ENCODE measurements around the gene TNS3. TPM values are rescaled to one million over a fixed set of nuclear protein-coding genes. Genes with fewer than 3 reads are reported as not detected.
A peak's percentile ranks its signal among the peaks of the same experiment; 100 is the strongest.

The TNS3 gene
- total RNA-seq, 2 donors from 2014 or later, result 0.50 TPM; not detected in 1

GRCh38 chr7:47414342-47415317, 167.3 kb downstream of the TNS3 start:
- Mint-ChIP-seq H3K27ac (no peak overlapping the region), H3K4me1 (ENCODE audit: low read depth in 2 of 2) (no peaks in the 10 kb centered on the region), H3K4me3 (no peak overlapping the region), H3K27me3 (no peaks in the 10 kb centered on the region), H3K9me3 (no peaks in the 10 kb centered on the region), H3K36me3 (no peaks in the 10 kb centered on the region)
- peak; percentile 13 to 21 for ATAC-seq
- DNase-seq (ENCODE audit: low spot score), result no peak

DNA sequence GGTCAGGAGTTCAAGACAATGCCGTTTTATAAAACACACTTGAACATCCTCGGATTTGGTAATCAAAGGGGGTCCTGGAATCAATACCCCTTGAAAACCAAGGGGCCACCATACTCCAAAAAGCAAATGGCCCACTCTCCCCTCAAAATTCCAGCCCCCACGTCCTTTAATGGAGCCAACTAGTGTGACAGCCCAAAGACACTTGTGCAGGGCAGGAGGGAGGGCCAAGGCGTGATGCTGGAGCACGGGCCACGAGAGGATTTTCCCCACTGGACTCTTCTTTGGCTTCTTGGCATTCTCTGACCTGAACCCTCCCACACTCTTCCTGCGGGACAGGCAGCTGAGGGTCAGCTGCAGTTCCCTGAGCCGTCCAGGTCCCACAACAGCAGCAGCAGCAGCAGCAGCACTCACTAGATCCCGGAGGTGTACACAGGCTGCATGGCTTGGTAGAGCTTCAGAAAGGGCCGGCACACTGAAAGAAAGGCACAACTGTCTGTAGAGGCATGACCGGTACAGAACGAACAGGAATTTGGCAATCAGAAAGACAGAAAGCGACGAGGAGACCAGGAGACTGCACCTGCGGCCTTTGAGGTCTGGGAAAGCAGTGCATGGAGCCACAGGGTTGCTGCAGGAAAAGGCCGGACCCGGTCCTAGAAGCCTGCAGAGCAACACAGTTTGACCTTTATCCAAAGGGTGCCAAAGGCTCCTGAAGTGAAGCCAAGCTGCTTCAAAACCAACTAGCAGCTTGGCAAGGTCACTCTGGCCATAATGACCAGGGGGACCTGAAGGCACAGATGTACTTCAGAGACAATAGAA, 168.2 kb downstream of the TNS3 start:
- no peaks in the 10 kb centered on the region for H3K27me3 Mint-ChIP-seq
- no peak for ATAC-seq
- no peaks in the 10 kb centered on the region for H3K36me3 Mint-ChIP-seq
- no peaks in the 10 kb centered on the region for H3K4me1 Mint-ChIP-seq (ENCODE audit: low read depth in 2 of 2)
- no peaks in the 10 kb centered on the region for H3K9me3 Mint-ChIP-seq
- H3K27ac Mint-ChIP-seq, result no peak overlapping the region
- no peak for DNase-seq (ENCODE audit: low spot score)
- no peak overlapping the region for H3K4me3 Mint-ChIP-seq

DNA sequence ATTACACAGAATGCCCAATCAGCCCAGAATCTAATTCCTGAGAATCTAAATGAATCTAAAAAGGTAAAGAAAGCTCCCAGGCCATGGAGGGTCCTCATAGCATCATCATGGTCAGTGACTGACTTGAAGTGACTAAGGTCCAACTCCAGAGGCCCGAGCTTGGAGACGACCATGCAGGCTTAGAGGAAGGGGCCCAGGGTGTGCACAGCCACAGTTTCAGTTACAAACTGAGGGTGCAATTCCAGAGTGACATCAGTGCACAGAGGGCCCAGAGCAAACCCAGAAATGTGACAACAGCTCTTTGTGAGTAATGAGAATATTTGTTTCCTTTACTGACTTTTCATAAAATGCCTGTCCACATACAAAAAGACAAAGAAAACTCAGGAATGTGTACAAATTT, 170.0 kb downstream of the TNS3 start:
- H3K4me1 Mint-ChIP-seq (ENCODE audit: low read depth in 2 of 2), result no peaks in the 10 kb centered on the region
- no peak overlapping the region for H3K4me3 Mint-ChIP-seq
- no peak for DNase-seq (ENCODE audit: low spot score)
- H3K9me3 Mint-ChIP-seq, result no peaks in the 10 kb centered on the region
- ATAC-seq, result no peak
- no peaks in the 10 kb centered on the region for H3K36me3 Mint-ChIP-seq
- no peak overlapping the region for H3K27ac Mint-ChIP-seq
- no peaks in the 10 kb centered on the region for H3K27me3 Mint-ChIP-seq

GRCh38 chr7:47411281-47411869, 170.5 kb downstream of the TNS3 start:
- no peaks in the 10 kb centered on the region for H3K4me1 Mint-ChIP-seq (ENCODE audit: low read depth in 2 of 2)
- no peak overlapping the region for H3K4me3 Mint-ChIP-seq
- no peaks in the 10 kb centered on the region for H3K36me3 Mint-ChIP-seq
- H3K27me3 Mint-ChIP-seq, result no peaks in the 10 kb centered on the region
- DNase-seq (ENCODE audit: low spot score), result no peak
- H3K27ac Mint-ChIP-seq, result no peak overlapping the region
- ATAC-seq, result no peak
- H3K9me3 Mint-ChIP-seq, result no peaks in the 10 kb centered on the region

DNA sequence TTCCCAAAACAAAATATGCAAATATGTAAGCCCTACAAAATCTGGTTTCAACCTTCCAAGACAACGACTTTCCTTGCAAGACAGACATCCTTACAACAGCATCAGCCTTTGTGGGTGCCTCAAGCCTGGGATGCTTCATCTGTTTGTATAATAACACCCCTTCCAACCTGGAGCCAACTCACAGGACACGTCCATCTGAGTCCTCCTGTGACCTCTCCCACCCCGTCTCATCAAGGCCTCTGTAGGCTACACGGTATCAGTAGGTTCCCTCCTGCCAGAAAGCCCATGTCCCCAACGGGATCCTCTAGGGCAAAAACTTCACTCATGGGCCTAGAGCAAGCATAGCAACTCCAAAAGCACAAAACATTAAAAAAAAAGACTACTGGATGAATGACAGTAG, 173.2 kb downstream of the TNS3 start:
- Mint-ChIP-seq H3K27me3 (no peaks in the 10 kb centered on the region), H3K4me3 (no peak overlapping the region)

DNA sequence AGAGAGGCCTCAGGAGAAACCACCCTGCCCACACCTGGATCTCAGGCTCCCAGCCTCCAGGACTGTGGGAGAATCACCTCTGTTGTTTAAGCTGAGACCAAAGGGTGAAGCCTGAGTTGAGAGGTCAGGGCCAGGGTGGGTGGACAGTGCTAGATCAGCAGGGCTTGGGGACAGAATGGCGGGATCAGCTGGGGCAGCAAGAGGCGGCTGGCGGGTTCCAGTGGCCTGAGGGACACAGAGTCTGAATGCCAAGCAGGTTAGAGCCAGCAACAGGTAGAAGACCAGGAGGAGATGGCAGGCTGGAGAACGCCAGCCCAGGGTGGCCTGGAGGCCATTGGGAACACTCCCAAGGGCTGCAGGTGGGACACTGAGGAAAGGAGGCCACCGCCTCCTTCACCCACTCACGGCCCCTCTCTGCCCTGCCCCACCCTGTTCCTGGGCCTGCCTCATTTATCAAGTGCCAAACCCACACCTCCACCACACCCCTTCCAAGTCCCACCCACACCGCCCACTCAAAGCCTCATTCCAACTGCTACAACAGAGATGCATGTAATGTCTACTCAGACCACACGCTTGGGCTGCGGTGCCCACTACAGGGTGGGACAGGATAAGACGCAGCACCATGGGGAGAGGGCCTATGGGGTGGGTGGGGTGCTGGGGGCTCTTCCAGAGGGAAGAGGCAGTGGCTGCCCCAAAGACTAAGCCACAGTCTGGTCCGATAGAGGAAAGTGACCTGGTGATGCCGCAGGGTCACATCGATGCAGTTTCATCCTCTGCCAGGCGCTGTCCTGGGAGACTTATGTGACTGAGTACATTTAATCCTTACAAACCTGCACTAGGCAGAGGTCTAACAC, 173.9 kb downstream of the TNS3 start:
- H3K4me1 Mint-ChIP-seq (ENCODE audit: low read depth in 2 of 2), result no peaks in the 10 kb centered on the region
- DNase-seq (ENCODE audit: low spot score), result no peak
- peaks cover 0 to 2% of the 10 kb centered on the region in 2 donors for H3K27me3 Mint-ChIP-seq
- ATAC-seq, result peak in 1 of 2 donors; percentile 34
- H3K9me3 Mint-ChIP-seq, result no peaks in the 10 kb centered on the region
- no peak overlapping the region for H3K4me3 Mint-ChIP-seq
- no peaks in the 10 kb centered on the region for H3K36me3 Mint-ChIP-seq
- no peak overlapping the region for H3K27ac Mint-ChIP-seq

More for the DNA sequence above, 173.2 kb downstream of the TNS3 start:
- Mint-ChIP-seq H3K36me3 (no peaks in the 10 kb centered on the region), H3K27ac (no peak overlapping the region), H3K4me1 (ENCODE audit: low read depth in 2 of 2) (no peaks in the 10 kb centered on the region), H3K9me3 (no peaks in the 10 kb centered on the region)
- DNase-seq (ENCODE audit: low spot score) (no peak), ATAC-seq (no peak)

- H3K27me3 Mint-ChIP-seq, result peaks cover 0 to 2% of the 10 kb centered on the region in 2 donors
- ATAC-seq, result no peak
- no peak for DNase-seq (ENCODE audit: low spot score)
Measured at GRCh38 chr7:47407136-47407535, 174.8 kb downstream of the TNS3 start.

GRCh38 chr7:47406801-47407129, 175.1 kb downstream of the TNS3 start:
- no peak overlapping the region for H3K4me3 Mint-ChIP-seq
- no peaks in the 10 kb centered on the region for H3K9me3 Mint-ChIP-seq
- no peaks in the 10 kb centered on the region for H3K36me3 Mint-ChIP-seq
- no peak for ATAC-seq
- H3K27ac Mint-ChIP-seq, result no peak overlapping the region
- H3K4me1 Mint-ChIP-seq (ENCODE audit: low read depth in 2 of 2), result no peaks in the 10 kb centered on the region
- H3K27me3 Mint-ChIP-seq, result peaks cover 0 to 2% of the 10 kb centered on the region in 2 donors
- DNase-seq (ENCODE audit: low spot score), result no peak

More at GRCh38 chr7:47407136-47407535, 174.8 kb downstream of the TNS3 start:
- no peaks in the 10 kb centered on the region for H3K9me3 Mint-ChIP-seq
- H3K4me3 Mint-ChIP-seq, result no peak overlapping the region
- H3K27ac Mint-ChIP-seq, result no peak overlapping the region
- H3K36me3 Mint-ChIP-seq, result no peaks in the 10 kb centered on the region
- H3K4me1 Mint-ChIP-seq (ENCODE audit: low read depth in 2 of 2), result no peaks in the 10 kb centered on the region

DNA sequence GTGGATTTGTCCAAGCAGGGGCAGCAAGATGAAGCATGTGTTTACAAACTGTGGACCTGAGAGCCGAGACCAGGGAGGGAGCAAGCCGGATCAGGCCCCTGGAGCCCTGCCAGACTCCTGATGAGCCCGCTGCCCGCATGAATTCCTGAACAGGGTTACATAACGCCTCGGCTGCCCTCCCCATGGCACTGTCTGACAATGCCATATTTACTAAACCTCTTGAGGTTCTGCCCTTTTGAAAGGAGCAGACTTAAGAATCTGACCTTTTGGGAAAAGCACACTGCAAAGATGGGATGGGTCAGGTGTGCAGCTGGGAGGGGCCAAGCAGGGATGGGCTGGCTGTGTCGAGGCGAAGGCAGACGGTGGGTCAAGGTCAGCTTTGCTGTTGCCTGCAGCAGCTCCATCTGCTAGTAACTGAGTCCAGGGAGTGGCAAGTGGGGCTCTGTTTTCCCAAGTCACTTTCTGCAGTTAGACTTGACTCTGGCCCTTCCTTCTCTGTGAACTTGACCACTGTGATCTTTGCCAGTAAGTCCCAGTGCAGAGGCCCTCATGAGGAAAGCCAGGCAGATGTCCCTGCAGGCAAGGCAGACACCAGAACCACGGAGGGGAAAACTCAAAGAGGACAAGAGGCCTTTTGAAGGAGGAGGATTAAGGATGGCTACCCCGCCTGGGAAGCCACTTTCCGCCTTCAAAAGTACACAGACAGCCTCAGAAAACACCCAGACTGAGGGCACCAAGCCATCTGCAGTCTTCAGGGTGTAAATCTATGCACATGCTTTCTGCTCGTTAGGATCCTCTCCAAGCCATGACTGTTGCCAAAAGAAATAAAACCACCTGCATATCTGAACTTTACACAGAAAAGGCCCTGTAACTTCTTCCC, 175.8 kb downstream of the TNS3 start:
- DNase-seq (ENCODE audit: low spot score) (no peak), ATAC-seq (no peak)
- Mint-ChIP-seq H3K4me3 (no peak overlapping the region), H3K4me1 (ENCODE audit: low read depth in 2 of 2) (no peaks in the 10 kb centered on the region), H3K36me3 (no peaks in the 10 kb centered on the region), H3K27ac (no peak overlapping the region), H3K9me3 (no peaks in the 10 kb centered on the region), H3K27me3 (peaks cover 0 to 2% of the 10 kb centered on the region in 2 donors)

DNA sequence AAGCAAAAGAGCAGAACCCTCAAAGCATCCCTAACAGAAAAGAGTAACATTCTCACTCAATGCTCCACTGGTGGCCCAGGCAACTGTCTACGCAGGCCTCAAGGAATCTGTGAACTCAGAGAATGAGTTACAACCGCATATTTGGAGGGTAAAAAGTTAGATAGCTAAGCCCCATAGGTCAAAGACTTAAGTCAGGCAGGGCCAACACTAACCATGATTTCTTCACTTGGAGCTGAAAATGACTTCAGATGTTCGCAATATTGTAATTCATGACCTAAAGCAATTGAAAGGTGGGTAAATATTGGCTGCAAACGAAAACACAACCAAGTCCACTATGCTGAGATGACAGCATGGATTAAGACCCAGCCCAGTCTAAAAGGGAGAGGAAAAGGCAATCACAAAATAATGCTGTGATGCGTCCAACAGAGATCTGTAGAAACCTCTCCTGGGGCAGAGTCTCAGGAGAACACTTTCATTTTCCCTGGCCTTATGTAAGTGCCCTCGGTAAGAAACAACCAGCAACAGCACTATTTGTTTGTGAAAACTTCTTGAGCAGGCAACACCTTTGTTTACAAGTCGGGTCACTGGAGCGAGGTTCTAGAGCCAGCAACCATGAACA, 176.5 kb downstream of the TNS3 start:
- Mint-ChIP-seq H3K36me3 (no peaks in the 10 kb centered on the region), H3K9me3 (no peaks in the 10 kb centered on the region), H3K4me1 (ENCODE audit: low read depth in 2 of 2) (no peaks in the 10 kb centered on the region), H3K27me3 (peaks cover 0 to 2% of the 10 kb centered on the region in 2 donors), H3K27ac (no peak overlapping the region), H3K4me3 (no peak overlapping the region)
- DNase-seq (ENCODE audit: low spot score) (no peak), ATAC-seq (no peak)

DNA sequence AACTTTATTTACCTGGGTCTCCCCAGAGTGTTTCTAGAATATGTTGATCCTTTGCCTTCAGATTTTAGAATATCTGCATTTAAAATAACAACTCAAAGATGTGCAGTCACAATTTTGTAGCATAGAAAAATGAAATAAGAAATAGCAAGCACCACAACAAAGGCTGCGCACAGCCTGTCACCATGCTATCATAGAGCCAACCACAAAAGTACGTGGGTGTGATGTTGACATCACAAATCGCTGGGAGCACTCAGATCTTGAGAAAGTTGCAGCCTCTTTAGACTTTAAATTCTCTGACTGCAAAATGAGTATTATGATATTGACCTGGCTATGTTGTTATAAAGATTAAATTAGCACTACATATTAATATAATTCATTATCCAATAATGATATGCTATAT, 177.9 kb downstream of the TNS3 start:
- H3K36me3 Mint-ChIP-seq, result no peaks in the 10 kb centered on the region
- no peaks in the 10 kb centered on the region for H3K4me1 Mint-ChIP-seq (ENCODE audit: low read depth in 2 of 2)
- no peak overlapping the region for H3K4me3 Mint-ChIP-seq
- H3K27ac Mint-ChIP-seq, result no peak overlapping the region
- peaks cover 0 to 2% of the 10 kb centered on the region in 2 donors for H3K27me3 Mint-ChIP-seq
- no peaks in the 10 kb centered on the region for H3K9me3 Mint-ChIP-seq
- ATAC-seq, result no peak
- no peak for DNase-seq (ENCODE audit: low spot score)

Data from natural killer cell treated with Interleukin-12 subunit alpha and Interleukin-12 subunit beta and Interleukin-15 and Interleukin-18, amount 100 ng/mL, for 72 hours (primary cell).